ENCODE data around the gene PLA2G6.

- TF ChIP-seq CTCF (CRISPR knock-in tag; IDR thresholded peaks at IDR 0.05), result no peak
- no peak for TF ChIP-seq DMTF1 (CRISPR knock-in tag; IDR thresholded peaks at IDR 0.05)
- TF ChIP-seq ZNF670 (CRISPR knock-in tag; IDR thresholded peaks at IDR 0.05; ENCODE audit: borderline replicate concordance), result no peak
- TF ChIP-seq PCBP1 (IDR thresholded peaks at IDR 0.05; ENCODE audit: borderline replicate concordance, low read depth, low read length), result no peak
Measured at GRCh38 chr22:38221908-38222796, 40.5 kb upstream of the PLA2G6 start.
